HEK293 (cell line): Measurements from ENCODE around the gene MFSD6L.

ENCODE experiments used
- MEIS1 ChIP-seq: sonication (generic); formaldehyde crosslinking; IDR thresholded peaks from 2 replicates; pipeline ENCODE4 v1.8.1; 2022; ENCODE audit warnings: missing genetic modification reagents, mild to moderate bottlenecking, borderline replicate concordance
- MYNN ChIP-seq: fragments of 450-650 bp; formaldehyde crosslinking; IDR thresholded peaks from 2 replicates; pipeline ENCODE4 v1.5.1; 2016; ENCODE audit warnings: missing biosample characterization, missing genetic modification characterization, borderline replicate concordance
- MZF1 ChIP-seq: fragments of 450-650 bp; formaldehyde crosslinking; IDR thresholded peaks from 2 replicates; pipeline ENCODE4 v1.5.1; 2017; ENCODE audit warnings: missing biosample characterization, missing genetic modification characterization, borderline replicate concordance
- REPIN1 ChIP-seq: fragments of 450-650 bp; formaldehyde crosslinking; IDR thresholded peaks from 2 replicates; pipeline ENCODE4 v1.5.1; 2017; ENCODE audit warnings: missing biosample characterization, missing genetic modification characterization, low read depth
- WT1 ChIP-seq: fragments of 450-650 bp; formaldehyde crosslinking; IDR thresholded peaks from 2 replicates; pipeline ENCODE4 v1.5.1; 2016; ENCODE audit warnings: missing biosample characterization, missing genetic modification characterization
- ZFP69B ChIP-seq: fragments of 450-650 bp; formaldehyde crosslinking; IDR thresholded peaks from 2 replicates; pipeline ENCODE4 v1.5.1; 2016; ENCODE audit warnings: missing biosample characterization, missing genetic modification characterization
- ZNF157 ChIP-seq: fragments of 450-650 bp; formaldehyde crosslinking; IDR thresholded peaks from 2 replicates; pipeline ENCODE4 v1.5.1; 2016; ENCODE audit warnings: missing biosample characterization, missing genetic modification characterization
- ZNF239 ChIP-seq: fragments of 450-650 bp; formaldehyde crosslinking; IDR thresholded peaks from 2 replicates; pipeline ENCODE4 v1.5.1; 2016; ENCODE audit warnings: missing biosample characterization, missing genetic modification characterization
- ZNF274 ChIP-seq, 2 experiments: fragments of 200-500 bp in 1 of 2; fragments of 450-650 bp in 1 of 2; sonication (Bioruptor generic) in 1 of 2; formaldehyde crosslinking in 1 of 2; IDR thresholded peaks; 2 replicates each; pipeline versions ENCODE4 v1.5.1 to v1.6.1; 2014 to 2016; ENCODE audit warnings: borderline replicate concordance in 1 of 2, inconsistent platforms in 1 of 2, low read length in 1 of 2, missing biosample characterization in 1 of 2, missing genetic modification characterization in 1 of 2
- ZNF585B ChIP-seq: fragments of 450-650 bp; formaldehyde crosslinking; IDR thresholded peaks from 2 replicates; pipeline ENCODE4 v1.5.1; 2016; ENCODE audit warnings: missing biosample characterization, missing genetic modification characterization
- TF ChIP-seq, protein P1 (sequence below): fragments of 450-650 bp; formaldehyde crosslinking; IDR thresholded peaks from 2 replicates; pipeline ENCODE4 v1.5.1; 2016; ENCODE audit warnings: missing biosample characterization, missing genetic modification characterization

DNA sequence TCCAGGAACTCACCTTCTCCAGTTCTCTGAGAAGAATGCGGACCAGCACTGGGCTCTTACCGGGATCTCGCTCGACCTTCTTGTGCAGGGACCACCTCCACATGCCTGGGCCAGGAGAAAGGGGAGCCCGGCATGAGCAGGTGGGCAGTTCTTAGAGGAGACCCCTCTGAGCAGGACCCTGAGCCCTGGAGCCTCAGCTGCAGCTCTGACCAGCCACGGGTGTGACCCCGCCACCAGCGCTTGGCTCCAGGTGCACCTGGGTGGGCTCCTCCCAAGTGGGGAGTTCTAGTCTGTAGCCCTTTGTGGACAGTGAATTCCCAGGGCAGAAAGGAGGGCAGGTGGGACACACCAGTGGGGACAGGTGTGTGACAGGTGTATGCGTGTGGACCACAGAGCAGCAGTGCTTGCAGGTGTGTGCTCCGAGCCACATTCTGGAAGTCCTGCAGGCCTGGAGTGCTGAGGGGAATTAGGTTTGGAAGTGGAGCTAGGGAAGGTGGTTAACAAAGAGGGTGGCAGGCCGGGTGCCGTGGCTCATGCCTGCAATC lies 39.5 kb upstream of the MFSD6L start:
- TF ChIP-seq, protein P1, sequence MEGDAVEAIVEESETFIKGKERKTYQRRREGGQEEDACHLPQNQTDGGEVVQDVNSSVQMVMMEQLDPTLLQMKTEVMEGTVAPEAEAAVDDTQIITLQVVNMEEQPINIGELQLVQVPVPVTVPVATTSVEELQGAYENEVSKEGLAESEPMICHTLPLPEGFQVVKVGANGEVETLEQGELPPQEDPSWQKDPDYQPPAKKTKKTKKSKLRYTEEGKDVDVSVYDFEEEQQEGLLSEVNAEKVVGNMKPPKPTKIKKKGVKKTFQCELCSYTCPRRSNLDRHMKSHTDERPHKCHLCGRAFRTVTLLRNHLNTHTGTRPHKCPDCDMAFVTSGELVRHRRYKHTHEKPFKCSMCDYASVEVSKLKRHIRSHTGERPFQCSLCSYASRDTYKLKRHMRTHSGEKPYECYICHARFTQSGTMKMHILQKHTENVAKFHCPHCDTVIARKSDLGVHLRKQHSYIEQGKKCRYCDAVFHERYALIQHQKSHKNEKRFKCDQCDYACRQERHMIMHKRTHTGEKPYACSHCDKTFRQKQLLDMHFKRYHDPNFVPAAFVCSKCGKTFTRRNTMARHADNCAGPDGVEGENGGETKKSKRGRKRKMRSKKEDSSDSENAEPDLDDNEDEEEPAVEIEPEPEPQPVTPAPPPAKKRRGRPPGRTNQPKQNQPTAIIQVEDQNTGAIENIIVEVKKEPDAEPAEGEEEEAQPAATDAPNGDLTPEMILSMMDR (tag by site-specific recombination) = no peak
- TF ChIP-seq WT1 (tag by site-specific recombination) (no peak), REPIN1 (tag by site-specific recombination) (no peak), MZF1 (tag by site-specific recombination) (no peak), ZNF157 (tag by site-specific recombination) (no peak), MYNN (tag by site-specific recombination) (no peak), ZFP69B (tag by site-specific recombination) (no peak), MEIS1 (CRISPR knock-in tag) (no peak), ZNF239 (tag by site-specific recombination) (no peak), ZNF585B (tag by site-specific recombination) (no peak), ZNF274 (IDR thresholded peaks at IDR 0.05; ENCODE audit: low read length) (no peak), ZNF274 (tag by site-specific recombination; IDR thresholded peaks at IDR 0.05; ENCODE audit: borderline replicate concordance) (no peak)
